ENCODE measurements around the gene SLC2A3.
A peak's percentile ranks its signal among the peaks of the same experiment; 100 is the strongest.
"Not testable (repeated sequence)": the region's sequence is repeated elsewhere in the genome, so short reads cannot be mapped to it uniquely, and the experiment has no call there.

SLC2A3 gene
- 2,123 reads per million, percentile 100 among the genes with 10 or more reads in this experiment for total RNA-seq

- DNase-seq = peak; percentile 70
Observed at GRCh38 chr12:7935590-7936581, at the start of gene SLC2A3. SLC2A3 (minus strand) TSS chr12:7936187; CDS start chr12:7936034, 153 bp downstream.

DNA sequence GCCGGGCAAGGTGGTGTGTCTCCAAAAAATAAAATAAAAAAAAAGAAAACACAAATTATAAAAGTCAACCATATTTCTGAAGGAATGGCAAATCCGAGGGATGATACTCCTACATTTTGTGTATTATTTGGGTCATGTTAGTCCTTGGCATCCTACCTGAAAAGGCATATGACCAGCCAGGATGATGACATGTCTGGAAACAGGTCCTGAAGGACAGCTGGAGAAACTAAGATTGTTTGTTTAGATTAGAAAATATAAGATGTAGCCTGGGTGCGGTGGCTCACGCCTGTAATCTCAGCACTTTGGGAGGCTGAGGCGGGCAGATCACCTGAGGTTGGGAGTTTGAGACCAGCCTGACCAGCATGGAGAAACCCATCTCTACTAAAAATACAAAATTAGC is 48.9 kb upstream of the SLC2A3 start:
- no peak for DNase-seq

DNA sequence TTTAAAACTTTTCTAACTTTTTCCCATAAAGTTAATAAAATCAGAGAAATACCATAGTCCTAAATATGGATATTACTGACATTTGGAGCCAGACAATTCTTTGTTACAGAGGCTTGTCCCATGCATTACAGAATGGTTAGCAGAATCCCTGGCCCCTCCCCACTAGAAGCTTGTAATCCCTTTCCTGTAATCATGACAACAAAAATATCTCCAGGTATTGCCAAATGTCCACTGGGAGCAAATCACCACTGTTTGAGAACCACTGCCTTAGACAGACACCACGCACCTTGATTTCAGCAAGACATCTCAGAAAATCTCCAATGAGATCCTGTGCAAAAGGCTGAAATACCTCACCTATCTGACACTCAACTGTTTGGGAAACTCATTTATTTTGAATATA is 47.5 kb upstream of the SLC2A3 start:
- not testable (repeated sequence) for DNase-seq

GRCh38 chr12:7983019-7983418 is 47.0 kb upstream of the SLC2A3 start:
- DNase-seq = not testable (repeated sequence)

- not testable (repeated sequence) for DNase-seq
Observed at GRCh38 chr12:7982332-7982735, 46.3 kb upstream of the SLC2A3 start.

DNA sequence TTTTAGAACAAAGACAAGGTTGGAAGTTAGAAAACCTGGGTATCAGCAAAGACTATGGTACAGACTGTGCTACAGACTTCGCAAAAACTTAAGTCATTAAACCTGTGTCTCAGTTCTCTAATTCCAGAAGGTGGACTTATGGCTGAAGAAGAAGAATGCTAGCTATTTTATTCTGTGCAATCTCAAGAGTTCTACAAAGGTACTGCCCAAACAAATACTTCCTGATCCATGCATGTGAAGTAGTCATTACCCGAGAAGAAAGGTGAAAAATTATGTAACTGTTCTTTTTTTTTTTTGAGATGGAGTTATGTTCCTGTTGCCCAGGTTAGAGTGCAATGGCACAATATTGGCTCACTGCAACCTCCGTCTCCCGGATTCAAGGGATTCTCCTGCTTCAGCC is 45.5 kb upstream of the SLC2A3 start:
- DNase-seq = no peak

GRCh38 chr12:7977351-7978124 is 41.6 kb upstream of the SLC2A3 start:
- not testable (repeated sequence) for DNase-seq

- no peak for DNase-seq
Observed at GRCh38 chr12:7973457-7973825, 37.5 kb upstream of the SLC2A3 start.

GRCh38 chr12:7972734-7973456 is 36.9 kb upstream of the SLC2A3 start:
- no peak for DNase-seq

DNA sequence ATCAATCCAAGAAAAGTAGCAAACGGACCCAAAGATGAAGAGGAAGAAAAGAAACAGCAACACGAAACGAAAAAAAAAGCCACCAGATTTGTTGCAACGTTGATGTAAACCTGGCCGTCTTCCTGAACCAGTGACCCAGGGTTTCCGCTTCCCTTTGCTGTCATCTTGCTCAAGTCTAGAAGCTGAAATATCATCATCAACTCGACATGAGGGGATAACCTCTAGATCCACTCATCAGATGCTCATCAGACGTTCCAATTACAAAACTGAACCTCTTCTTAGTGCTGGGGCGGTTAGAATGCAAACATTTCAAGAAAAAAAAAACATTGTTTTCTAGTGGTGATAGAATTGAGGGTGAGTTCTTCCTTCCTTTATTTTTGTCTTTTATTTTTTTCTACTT is 36.3 kb upstream of the SLC2A3 start:
- DNase-seq = not testable (repeated sequence)

DNA sequence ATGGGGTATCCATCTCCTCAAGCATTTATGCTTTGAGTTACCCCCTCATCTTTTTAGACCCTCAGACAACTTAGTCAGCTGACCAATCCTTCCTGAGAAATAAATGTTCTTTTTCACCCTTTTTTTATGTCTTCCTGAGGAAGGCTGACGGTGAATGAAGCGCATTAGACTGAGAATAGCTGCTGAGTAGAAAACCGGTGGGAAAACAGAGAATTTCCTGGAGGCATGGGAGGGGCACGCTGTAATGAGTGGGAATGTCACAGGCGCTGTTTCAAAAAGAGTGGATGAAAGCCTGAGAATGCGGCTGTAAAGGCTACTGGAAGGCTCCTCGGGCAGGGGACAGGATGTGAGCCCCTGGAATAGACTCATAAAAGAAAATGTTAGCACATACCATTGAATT is 35.8 kb upstream of the SLC2A3 start:
- not testable (repeated sequence) for DNase-seq

GRCh38 chr12:7970475-7971252 is 34.7 kb upstream of the SLC2A3 start:
- peak; percentile 70 for DNase-seq

- DNase-seq = no peak
Observed at GRCh38 chr12:7966563-7966962, 30.6 kb upstream of the SLC2A3 start.

DNA sequence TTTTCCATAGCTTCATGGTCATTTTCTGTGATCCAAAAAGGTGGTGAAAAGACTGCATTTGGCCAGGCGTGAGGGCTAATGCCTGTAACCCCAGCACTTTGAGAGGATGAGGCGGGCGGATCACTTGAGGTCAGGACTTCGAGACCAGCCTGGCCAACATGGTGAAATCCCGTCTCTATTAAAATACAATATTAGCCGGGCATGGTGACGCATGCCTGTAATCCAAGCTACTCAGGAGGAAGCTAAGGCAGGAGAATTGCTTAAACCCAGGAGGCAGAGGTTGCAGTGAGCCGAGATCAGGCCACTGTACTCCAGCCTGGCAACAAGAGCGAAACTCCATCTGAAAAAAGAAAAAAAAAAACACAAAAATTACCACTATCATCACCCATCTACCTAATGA is 28.7 kb upstream of the SLC2A3 start:
- not testable (repeated sequence) for DNase-seq

GRCh38 chr12:7961395-7962178 is 25.6 kb upstream of the SLC2A3 start:
- DNase-seq = no peak

- peak; percentile 25 for DNase-seq
Observed at GRCh38 chr12:7959701-7960121, 23.7 kb upstream of the SLC2A3 start.

GRCh38 chr12:7959278-7959677 is 23.3 kb upstream of the SLC2A3 start:
- DNase-seq = no peak

DNA sequence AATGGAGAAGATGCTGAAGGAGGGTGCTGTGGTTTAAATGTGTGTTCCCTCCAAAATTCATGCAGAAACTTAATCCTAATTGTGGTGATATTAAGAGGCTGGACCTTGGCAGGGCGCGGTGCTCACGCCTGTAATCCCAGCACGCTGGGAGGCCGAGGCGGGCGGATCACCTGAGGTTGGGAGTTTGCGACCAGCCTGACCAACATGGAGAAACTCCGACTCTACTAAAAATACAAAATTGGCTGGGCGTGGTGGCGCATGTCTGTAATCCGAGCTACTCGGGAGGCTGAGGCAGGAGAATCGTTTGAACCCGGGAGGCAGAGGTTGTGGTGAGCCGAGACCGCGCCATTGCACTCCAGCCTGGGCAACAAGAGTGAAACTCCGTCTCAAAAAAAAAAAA is 18.9 kb upstream of the SLC2A3 start:
- not testable (repeated sequence) for DNase-seq

GRCh38 chr12:7954418-7954817 is 18.4 kb upstream of the SLC2A3 start:
- DNase-seq = not testable (repeated sequence)

- not testable (repeated sequence) for DNase-seq
Observed at GRCh38 chr12:7953912-7954311, 17.9 kb upstream of the SLC2A3 start.

DNA sequence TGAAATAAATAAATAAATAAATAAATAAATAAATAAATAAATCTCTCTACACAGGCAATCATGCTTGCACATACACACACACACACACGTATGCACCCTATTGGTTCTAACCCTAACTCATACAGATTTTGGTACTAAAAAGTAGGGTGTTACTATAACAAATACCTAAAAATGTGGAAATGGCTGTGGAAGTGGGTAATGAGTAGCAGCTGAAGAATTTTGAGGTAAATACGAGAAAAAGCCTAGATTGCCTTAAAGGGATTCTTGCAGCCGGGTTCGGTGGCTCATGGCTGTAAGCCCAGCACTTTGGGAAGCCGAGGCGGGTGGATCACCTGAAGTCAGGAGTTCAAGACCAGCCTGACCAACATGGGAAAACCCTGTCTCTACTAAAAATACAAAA is 15.7 kb upstream of the SLC2A3 start:
- no peak for DNase-seq

Measured in effector CD4-positive, alpha-beta T cell (primary cell).